ENCODE measurements around the gene SFPQ. TPM values are rescaled to one million over a fixed set of nuclear protein-coding genes. Genes with fewer than 3 reads are reported as not detected.

SFPQ gene
- total and polyA plus RNA-seq, 5 donors, result 91.9 to 130 (median 101) TPM

- peaks cover 11% of the 10 kb centered on the region for H3K4me1 ChIP-seq (ENCODE audit: control insufficient read depth, insufficient read depth, low read length)
- H3K27ac ChIP-seq (ENCODE audit: low read length), result no peak overlapping the region
- WGBS, result 54% methylated on average over 5 of the region's 5 CpGs
- intact Hi-C loops (cut with DNase I), result no loop called here
- no peaks in the 10 kb centered on the region for H3K27me3 ChIP-seq (ENCODE audit: control insufficient read depth, insufficient read depth)
- H3K9me3 ChIP-seq (ENCODE audit: control insufficient read depth, low read length), result no peaks in the 10 kb centered on the region
- no peak overlapping the region for H3K4me3 ChIP-seq (ENCODE audit: low read length)
- ATAC-seq, result no peak
- no peak for DNase-seq
These were observed 7.7 kb downstream of the SFPQ start for GRCh38 chr1:35185200-35185599.

DNA sequence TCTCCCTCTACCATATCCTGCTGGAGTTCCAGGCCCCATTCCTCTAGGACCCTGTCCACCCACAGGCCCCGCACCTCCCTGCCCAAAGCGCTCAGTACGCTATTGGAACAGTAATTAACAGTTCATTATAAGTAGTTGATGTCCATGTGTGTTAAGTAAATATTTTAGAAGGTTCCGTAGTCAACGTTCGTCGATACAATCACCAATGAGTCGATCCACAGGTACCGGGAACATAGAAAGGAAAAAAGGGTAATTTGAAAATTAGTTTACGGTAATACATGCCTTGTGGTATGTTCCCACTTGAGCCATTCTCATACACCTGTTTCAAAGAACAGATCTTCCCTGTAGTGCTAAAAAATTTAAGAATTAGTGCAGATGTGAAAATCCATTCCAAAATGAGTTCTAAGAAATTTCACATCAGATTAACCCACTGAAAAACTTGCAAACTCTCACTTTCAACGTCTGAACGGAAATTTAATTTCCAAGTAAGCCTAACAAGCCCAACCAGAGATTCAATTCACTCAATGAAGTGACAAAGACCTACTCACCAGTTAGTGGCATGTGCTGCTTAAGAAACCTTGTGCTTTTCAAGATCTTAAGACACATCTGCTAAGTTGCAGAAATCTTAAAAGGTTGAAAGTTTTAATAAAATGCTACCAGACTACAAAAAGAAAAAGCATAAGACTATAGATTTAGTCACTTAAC lies 8.3 kb downstream of the SFPQ start:
- WGBS, result 80% methylated on average over 12 of the region's 12 CpGs
- Histone ChIP-seq H3K27ac (ENCODE audit: low read length) (no peak overlapping the region), H3K27me3 (ENCODE audit: control insufficient read depth, insufficient read depth) (no peaks in the 10 kb centered on the region), H3K4me1 (ENCODE audit: control insufficient read depth, insufficient read depth, low read length) (peaks cover 7% of the 10 kb centered on the region), H3K9me3 (ENCODE audit: control insufficient read depth, low read length) (no peaks in the 10 kb centered on the region), H3K4me3 (ENCODE audit: low read length) (no peak overlapping the region)
- intact Hi-C loops (cut with DNase I), result no loop called here
- ATAC-seq (no peak), DNase-seq (no peak)

GRCh38 chr1:35181790-35182455 lies 11.0 kb downstream of the SFPQ start:
- Histone ChIP-seq H3K27me3 (ENCODE audit: control insufficient read depth, insufficient read depth) (no peaks in the 10 kb centered on the region), H3K4me3 (ENCODE audit: low read length) (no peak overlapping the region), H3K4me1 (ENCODE audit: control insufficient read depth, insufficient read depth, low read length) (peaks cover 5% of the 10 kb centered on the region), H3K27ac (ENCODE audit: low read length) (no peak overlapping the region), H3K9me3 (ENCODE audit: control insufficient read depth, low read length) (no peaks in the 10 kb centered on the region)
- intact Hi-C loops (cut with DNase I), result no loop called here
- DNase-seq (no peak), ATAC-seq (no peak)
- 46% methylated on average over 4 of the region's 4 CpGs for WGBS

DNA sequence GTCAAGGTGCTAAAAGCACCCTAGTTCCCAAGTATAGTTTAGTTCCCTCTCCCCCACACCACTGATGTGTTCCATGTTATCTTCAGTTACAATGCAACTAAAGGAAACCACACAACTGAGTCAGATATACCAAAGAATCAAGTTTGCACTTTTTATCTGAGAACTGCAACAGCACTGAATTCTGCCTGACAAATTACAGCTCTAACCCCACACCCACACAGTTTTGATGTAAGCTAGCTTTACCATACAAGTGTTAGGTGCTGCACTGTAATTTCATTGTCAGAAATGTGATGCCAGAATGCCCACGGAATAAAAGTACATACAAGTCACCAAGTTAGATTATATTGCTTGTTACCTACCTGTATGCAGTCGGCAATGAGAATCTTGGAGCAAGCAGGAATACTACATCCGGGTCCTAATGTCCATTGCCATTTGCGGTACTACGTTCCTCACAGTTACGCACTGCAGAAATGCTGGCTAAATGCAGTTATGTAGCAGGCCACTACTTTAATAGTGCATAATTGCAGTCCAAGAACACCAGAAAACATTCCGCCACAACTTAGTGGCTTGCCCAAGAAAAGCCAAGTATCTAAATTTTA lies 12.1 kb downstream of the SFPQ start:
- ATAC-seq (no peak), DNase-seq (no peak)
- no peaks in the 10 kb centered on the region for H3K27me3 ChIP-seq (ENCODE audit: control insufficient read depth, insufficient read depth)
- H3K27ac ChIP-seq (ENCODE audit: low read length), result no peak overlapping the region
- H3K4me1 ChIP-seq (ENCODE audit: control insufficient read depth, insufficient read depth, low read length), result peaks cover 5% of the 10 kb centered on the region
- intact Hi-C loops (cut with DNase I), result no loop called here
- 88% methylated on average over 7 of the region's 7 CpGs for WGBS
- H3K9me3 ChIP-seq (ENCODE audit: control insufficient read depth, low read length), result no peaks in the 10 kb centered on the region
- no peak overlapping the region for H3K4me3 ChIP-seq (ENCODE audit: low read length)

GRCh38 chr1:35179908-35180307 lies 13.0 kb downstream of the SFPQ start:
- intact Hi-C loops (cut with DNase I), result no loop called here
- ATAC-seq (no peak), DNase-seq (no peak)
- 32% methylated on average over 1 of the region's 1 CpG for WGBS
- H3K4me1 ChIP-seq (ENCODE audit: control insufficient read depth, insufficient read depth, low read length), result peaks cover 5% of the 10 kb centered on the region
- H3K27me3 ChIP-seq (ENCODE audit: control insufficient read depth, insufficient read depth), result no peaks in the 10 kb centered on the region
- no peak overlapping the region for H3K4me3 ChIP-seq (ENCODE audit: low read length)
- no peak overlapping the region for H3K27ac ChIP-seq (ENCODE audit: low read length)
- H3K9me3 ChIP-seq (ENCODE audit: control insufficient read depth, low read length), result no peaks in the 10 kb centered on the region

DNA sequence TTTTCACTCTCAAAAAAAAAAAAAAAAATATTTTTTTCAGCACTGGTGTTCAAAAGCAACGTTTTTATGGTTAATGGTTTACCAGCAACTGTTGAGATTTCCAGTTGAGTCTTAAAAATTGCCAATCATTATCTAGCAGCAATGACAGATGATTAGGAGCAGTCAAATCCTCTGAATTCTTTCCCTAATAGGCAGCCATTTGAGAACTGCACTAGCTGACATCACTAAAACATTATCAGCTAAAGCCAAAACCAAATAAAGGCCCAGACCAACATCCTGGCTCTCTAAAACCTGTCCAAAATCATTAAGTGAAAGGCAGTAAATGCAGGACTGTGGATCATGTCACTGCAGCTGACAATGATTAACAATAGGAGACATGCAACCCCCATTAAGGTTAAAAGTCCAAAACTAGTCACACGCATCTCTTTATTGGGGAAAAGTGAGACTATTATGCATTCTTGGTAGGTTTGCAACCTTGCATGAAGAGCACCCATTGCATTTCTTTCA lies 14.0 kb downstream of the SFPQ start:
- intact Hi-C loops (cut with DNase I), result no loop called here
- no peaks in the 10 kb centered on the region for H3K9me3 ChIP-seq (ENCODE audit: control insufficient read depth, low read length)

GRCh38 chr1:35178295-35178695 lies 14.7 kb downstream of the SFPQ start:
- intact Hi-C loops (cut with DNase I), result no loop called here
- H3K9me3 ChIP-seq (ENCODE audit: control insufficient read depth, low read length), result no peaks in the 10 kb centered on the region
- H3K27ac ChIP-seq (ENCODE audit: low read length), result peak overlapping the region; percentile 17
- no peaks in the 10 kb centered on the region for H3K27me3 ChIP-seq (ENCODE audit: control insufficient read depth, insufficient read depth)
- peaks cover 4% of the 10 kb centered on the region for H3K4me1 ChIP-seq (ENCODE audit: control insufficient read depth, insufficient read depth, low read length)
- DNase-seq, result no peak
- ATAC-seq, result no peak
- WGBS, result 53% methylated on average over 2 of the region's 2 CpGs
- no peak overlapping the region for H3K4me3 ChIP-seq (ENCODE audit: low read length)

More for the DNA sequence above, 14.0 kb downstream of the SFPQ start:
- WGBS, result 36% methylated on average over 2 of the region's 2 CpGs
- no peak for DNase-seq
- Histone ChIP-seq H3K27ac (ENCODE audit: low read length) (no peak overlapping the region), H3K27me3 (ENCODE audit: control insufficient read depth, insufficient read depth) (no peaks in the 10 kb centered on the region), H3K4me1 (ENCODE audit: control insufficient read depth, insufficient read depth, low read length) (peaks cover 4% of the 10 kb centered on the region), H3K4me3 (ENCODE audit: low read length) (no peak overlapping the region)
- no peak for ATAC-seq

GRCh38 chr1:35177237-35177786 lies 15.6 kb downstream of the SFPQ start:
- Histone ChIP-seq H3K4me3 (ENCODE audit: low read length) (no peak overlapping the region), H3K27me3 (ENCODE audit: control insufficient read depth, insufficient read depth) (no peaks in the 10 kb centered on the region), H3K9me3 (ENCODE audit: control insufficient read depth, low read length) (no peaks in the 10 kb centered on the region), H3K4me1 (ENCODE audit: control insufficient read depth, insufficient read depth, low read length) (peaks cover 4% of the 10 kb centered on the region), H3K27ac (ENCODE audit: low read length) (no peak overlapping the region)
- no peak for DNase-seq
- intact Hi-C loops (cut with DNase I), result no loop called here
- ATAC-seq, result no peak
- WGBS, result 88% methylated on average over 4 of the region's 4 CpGs

GRCh38 chr1:35175602-35176001 lies 17.3 kb downstream of the SFPQ start:
- Histone ChIP-seq H3K4me1 (ENCODE audit: control insufficient read depth, insufficient read depth, low read length) (peaks cover 2% of the 10 kb centered on the region), H3K27ac (ENCODE audit: low read length) (no peak overlapping the region), H3K9me3 (ENCODE audit: control insufficient read depth, low read length) (no peaks in the 10 kb centered on the region), H3K4me3 (ENCODE audit: low read length) (no peak overlapping the region), H3K27me3 (ENCODE audit: control insufficient read depth, insufficient read depth) (no peaks in the 10 kb centered on the region)
- intact Hi-C loops (cut with DNase I), result no loop called here
- DNase-seq (no peak), ATAC-seq (no peak)
- 91% methylated on average over 1 of the region's 1 CpG for WGBS

GRCh38 chr1:35175098-35175576 lies 17.8 kb downstream of the SFPQ start:
- ATAC-seq (no peak), DNase-seq (no peak)
- no peaks in the 10 kb centered on the region for H3K9me3 ChIP-seq (ENCODE audit: control insufficient read depth, low read length)
- intact Hi-C loops (cut with DNase I), result no loop called here
- H3K27me3 ChIP-seq (ENCODE audit: control insufficient read depth, insufficient read depth), result no peaks in the 10 kb centered on the region
- no peak overlapping the region for H3K27ac ChIP-seq (ENCODE audit: low read length)
- WGBS, result 85% methylated on average over 9 of the region's 9 CpGs
- H3K4me1 ChIP-seq (ENCODE audit: control insufficient read depth, insufficient read depth, low read length), result peaks cover 1% of the 10 kb centered on the region
- H3K4me3 ChIP-seq (ENCODE audit: low read length), result no peak overlapping the region

All from right cardiac atrium (tissue), 5 donors.